HCT116 (cell line): ENCODE results near the gene C17orf114.

Source experiments
- ATAC-seq: fragments of 200-7000 bp; cut with Tn5 transposase; 2 replicates; pipeline ENCODE4 v1.9.1; 2020; ENCODE audit warnings: mild to moderate bottlenecking, moderate library complexity
- BruUV-seq: library from RNA; stranded (reverse); fragments of 400-500 nt; replicated peaks from 2 replicates; lab custom pipeline; 2021; lab: Mats Ljungman, UMichigan
- CTCF ChIA-PET: fragments of 300-600 bp; sonication (Branson Sonifier 250); formaldehyde crosslinking; loops from one replicate; lab custom pipeline; 2021; ENCODE audit warnings: antibody characterized with exemption; lab: Charles Lee
- POLR2A ChIA-PET: fragments of 300-600, 350-600 bp; sonication (Branson Sonifier 250); formaldehyde crosslinking; loops from one replicate; lab custom pipeline; 2021; ENCODE audit warnings: antibody characterized with exemption; lab: Charles Lee
- RAD21 ChIA-PET, 2 experiments: fragments of 300-600 bp; sonication (Branson Sonifier 250); formaldehyde crosslinking; loops; one replicate each; lab custom pipeline; 2023; ENCODE audit warnings: low total read pairs in 2 of 2; ENCODE audit not compliant: uncharacterized antibody in 2 of 2, unreplicated experiment in 2 of 2, low non-redundant PET in 1 of 2; lab: Charles Lee
- DNase-seq: peaks from one replicate; pipeline ENCODE4 v3.0.0-alpha.2; 2010; ENCODE audit warnings: low read depth, low spot score
- H2AFZ ChIP-seq: fragments of 200-600 bp; shearing (Covaris generic), sonication (generic); 2 replicates; pipeline ENCODE4 v1.6.1; 2017; ENCODE audit warnings: low read depth, mixed run types, mixed read lengths, antibody characterized with exemption, low read length; ENCODE audit not compliant: poor library complexity, severe bottlenecking
- H3K27ac ChIP-seq: 2 replicates; pipeline ENCODE4 v1.5.1; 2012; ENCODE audit warnings: low read depth, low read length
- H3K27me3 ChIP-seq: fragments of 200-600 bp; sonication (generic); 2 replicates; pipeline ENCODE4 v1.6.1; 2016; ENCODE audit warnings: mixed run types, low read length, mixed read lengths; ENCODE audit not compliant: insufficient read depth
- H3K36me3 ChIP-seq, 2 experiments: fragments of 200-500 bp in 1 of 2; fragments of 200-600 bp in 1 of 2; sonication (Bioruptor generic) in 1 of 2; sonication (generic) in 1 of 2; 2 replicates each; pipeline versions ENCODE4 v1.5.1 to v1.6.1; 2014 to 2016; ENCODE audit warnings: low read length in 2 of 2, inconsistent platforms in 1 of 2, mixed read lengths in 1 of 2, mixed run types in 1 of 2; ENCODE audit not compliant: insufficient read depth in 2 of 2, control insufficient read depth in 1 of 2
- H3K4me1 ChIP-seq, 2 experiments: fragments of 200-600 bp in 1 of 2; sonication (generic) in 1 of 2; 2 replicates each; pipeline versions ENCODE4 v1.5.1 to v1.6.1; 2012 to 2017; ENCODE audit warnings: low read length in 2 of 2, inconsistent platforms in 1 of 2, mild to moderate bottlenecking in 1 of 2, mixed read lengths in 1 of 2, mixed run types in 1 of 2, moderate library complexity in 1 of 2; ENCODE audit not compliant: insufficient read depth in 2 of 2, control insufficient read depth in 1 of 2
- H3K4me2 ChIP-seq: fragments of 200-600 bp; sonication (generic); 2 replicates; pipeline ENCODE4 v1.6.1; 2017; ENCODE audit warnings: mixed run types, low read length, mixed read lengths
- H3K4me3 ChIP-seq, 2 experiments: fragments of 200-600 bp in 1 of 2; sonication (generic) in 1 of 2; replicated peaks in 1 of 2; 2 replicates each; pipeline ENCODE4 v1.5.1; 2011 to 2016; ENCODE audit warnings: low read length in 2 of 2, control low read depth in 1 of 2, low read depth in 1 of 2, mild to moderate bottlenecking in 1 of 2, mixed read lengths in 1 of 2, mixed run types in 1 of 2
- H3K79me2 ChIP-seq: fragments of 200-600 bp; sonication (generic); 2 replicates; pipeline ENCODE4 v1.6.1; 2017; ENCODE audit warnings: mild to moderate bottlenecking, mixed run types, low read length, moderate library complexity, mixed read lengths; ENCODE audit not compliant: insufficient read depth
- H3K9ac ChIP-seq: fragments of 200-600 bp; sonication (generic); 2 replicates; pipeline ENCODE4 v1.6.1; 2016; ENCODE audit warnings: low read length, mixed read lengths
- H3K9me2 ChIP-seq: fragments of 200-600 bp; sonication (generic), shearing (Covaris generic); 2 replicates; pipeline ENCODE4 v1.6.1; 2017; ENCODE audit warnings: mixed run types, mild to moderate bottlenecking, moderate library complexity; ENCODE audit not compliant: insufficient read depth
- H3K9me3 ChIP-seq, 2 experiments: fragments of 200-500 bp in 1 of 2; fragments of 200-600 bp in 1 of 2; sonication (Bioruptor generic) in 1 of 2; sonication (generic) in 1 of 2; 2 replicates each; pipeline ENCODE4 v1.6.1; 2014 to 2017; ENCODE audit warnings: low read length in 2 of 2, mixed read lengths in 2 of 2, inconsistent platforms in 1 of 2, low read depth in 1 of 2, mild to moderate bottlenecking in 1 of 2, mixed run types in 1 of 2, moderate library complexity in 1 of 2; ENCODE audit not compliant: control insufficient read depth in 1 of 2, insufficient read depth in 1 of 2
- H4K20me1 ChIP-seq: fragments of 200-600 bp; sonication (generic), shearing (Covaris generic); 2 replicates; pipeline ENCODE4 v1.6.1; 2017; ENCODE audit warnings: mixed run types, mild to moderate bottlenecking, moderate library complexity; ENCODE audit not compliant: insufficient read depth
- CBX3 ChIP-seq: IDR thresholded peaks from 2 replicates; pipeline ENCODE4 v1.6.1; 2012; ENCODE audit warnings: low read depth
- CEBPB ChIP-seq: IDR thresholded peaks from 2 replicates; pipeline ENCODE4 v1.6.1; 2012; ENCODE audit warnings: low read depth
- CTCF ChIP-seq, 3 experiments: fragments of 200-600 bp in 1 of 3; sonication (generic) in 1 of 3; IDR thresholded peaks in 2 of 3; conservative IDR thresholded peaks in 1 of 3; 2 replicates each; pipeline ENCODE4 v1.5.1; 2012 to 2017; ENCODE audit warnings: low read depth in 2 of 3, low read length in 2 of 3, antibody characterized with exemption in 1 of 3, borderline replicate concordance in 1 of 3, control low read depth in 1 of 3, mild to moderate bottlenecking in 1 of 3, mixed read lengths in 1 of 3, mixed run types in 1 of 3, moderate library complexity in 1 of 3; ENCODE audit not compliant: insufficient read depth in 1 of 3
- EGR1 ChIP-seq: IDR thresholded peaks from 2 replicates; pipeline ENCODE4 v1.6.1; 2012; ENCODE audit warnings: low read depth
- ELF1 ChIP-seq: IDR thresholded peaks from 2 replicates; pipeline ENCODE4 v1.6.1; 2012; ENCODE audit warnings: low read depth, borderline replicate concordance
- EZH2 ChIP-seq: fragments of 200-600 bp; sonication (generic); IDR thresholded peaks from 2 replicates; pipeline ENCODE4 v1.6.1; 2017; ENCODE audit warnings: antibody characterized with exemption, mixed run types
- EZH2phosphoT487 ChIP-seq: fragments of 200-600 bp; IDR thresholded peaks from 2 replicates; pipeline ENCODE4 v1.6.1; 2018; ENCODE audit warnings: antibody characterized with exemption, borderline replicate concordance
- FOSL1 ChIP-seq: IDR thresholded peaks from 2 replicates; pipeline ENCODE4 v1.6.1; 2012; ENCODE audit warnings: low read depth
- JUND ChIP-seq: IDR thresholded peaks from 2 replicates; pipeline ENCODE4 v1.6.1; 2012
- POLR2A ChIP-seq: IDR thresholded peaks from 2 replicates; pipeline ENCODE4 v1.7.0; 2011; ENCODE audit warnings: borderline replicate concordance; ENCODE audit not compliant: insufficient read depth, insufficient read length; ENCODE audit errors: extremely low read depth
- RAD21 ChIP-seq: IDR thresholded peaks from 2 replicates; pipeline ENCODE4 v1.6.1; 2012; ENCODE audit warnings: low read depth, mild to moderate bottlenecking
- SRF ChIP-seq: IDR thresholded peaks from 2 replicates; pipeline ENCODE4 v1.6.1; 2012; ENCODE audit warnings: low read depth
- YY1 ChIP-seq: IDR thresholded peaks from 2 replicates; pipeline ENCODE4 v1.6.1; 2011; ENCODE audit warnings: low read length, low read depth, moderate library complexity, mild to moderate bottlenecking; ENCODE audit not compliant: insufficient replicate concordance; ENCODE audit errors: extremely low read depth
- ZFX ChIP-seq: fragments of 450-650 bp; IDR thresholded peaks from 2 replicates; pipeline ENCODE4 v1.6.1; 2017
- ZNF274 ChIP-seq: fragments of 200-500 bp; sonication (Bioruptor generic); IDR thresholded peaks from 2 replicates; pipeline ENCODE4 v1.6.1; 2014; ENCODE audit warnings: mild to moderate bottlenecking, low read depth, low read length, inconsistent platforms
- intact Hi-C: fragments of 100-400 bp; cut with micrococcal nuclease; formaldehyde crosslinking; loops from 2 replicates; pipeline ENCODE4 v1.10.0; 2022

C17orf114 gene

GRCh38 chr17:4772235-4772613 lies 29.9 kb downstream of the C17orf114 start:
- Histone ChIP-seq H3K27me3 (no peaks in the 10 kb centered on the region), H3K27ac (no peak overlapping the region), H3K4me2 (no peak overlapping the region), H3K4me1 (peaks cover 5 to 16% of the 10 kb centered on the region in 2 experiments; a peak in 3 of 4 replicates), H3K79me2 (no peaks in the 10 kb centered on the region), H3K9ac (no peak overlapping the region), H3K9me2 (no peaks in the 10 kb centered on the region), H3K36me3 (no peaks in the 10 kb centered on the region), H3K4me3 (no peak overlapping the region), H4K20me1 (no peaks in the 10 kb centered on the region), H3K9me3 (no peaks in the 10 kb centered on the region), H2AFZ (no peak overlapping the region)
- CTCF ChIA-PET: interaction anchor here (0.6 kb wide), 1 partner anchor 18 kb away, joined by 4 read pairs; no protein-coding TSS in a partner anchor
- ATAC-seq (no peak), DNase-seq (no peak)
- intact Hi-C loops: no loop called here
- POLR2A ChIA-PET: no interaction called here
- BruUV-seq: no TSS peak
- RAD21 ChIA-PET: no interaction called here
- TF ChIP-seq ZFX (no peak), ZNF274 (no peak), RAD21 (no peak), YY1 (no peak), SRF (no peak), CTCF (IDR thresholded peaks at IDR 0.05 in 2 of 3, conservative IDR thresholded peaks at IDR 0.05 in 1 of 3; ENCODE audit: borderline replicate concordance in 1 of 3, insufficient read depth in 1 of 3, low read depth in 2 of 3, low read length in 2 of 3) (no peak), JUND (no peak), CBX3 (no peak), EGR1 (no peak), EZH2 (no peak), FOSL1 (no peak), ELF1 (no peak), EZH2phosphoT487 (no peak), CEBPB (no peak), POLR2A (no peak)
